BJ (cell line): ENCODE measurements around the gene DDX52. TPM values are rescaled to one million over a fixed set of nuclear protein-coding genes. Genes with fewer than 3 reads are reported as not detected.

ENCODE experiments used
- CTCF ChIA-PET: fragments of 350-600 bp; formaldehyde crosslinking; extraction: SDS; loops from one replicate; lab custom pipeline; 2021; ENCODE audit warnings: antibody characterized with exemption, inconsistent platforms; lab: Yijun Ruan, JAX
- POLR2A ChIA-PET: fragments of 300-600 bp; sonication (Branson Sonifier 250); formaldehyde crosslinking; extraction: SDS; loops from one replicate; lab custom pipeline; 2021; ENCODE audit warnings: antibody characterized with exemption; lab: Charles Lee
- DNase-seq: peaks from one replicate; pipeline ENCODE4 v3.0.0-alpha.2; 2011; ENCODE audit warnings: low read depth
- H3K27me3 ChIP-seq: 2 replicates; pipeline ENCODE4 v1.6.0; 2011; ENCODE audit warnings: low read length; ENCODE audit not compliant: control insufficient read depth, insufficient read depth
- H3K36me3 ChIP-seq: 2 replicates; pipeline ENCODE4 v1.5.1; 2011; ENCODE audit warnings: low read length; ENCODE audit not compliant: control insufficient read depth, insufficient read depth
- H3K4me3 ChIP-seq: 2 replicates; pipeline ENCODE4 v1.5.1; 2011; ENCODE audit warnings: low read depth, mild to moderate bottlenecking, control low read depth, low read length
- polyA plus RNA-seq: library from polyadenylated mRNA; depleted of rRNA; stranded (reverse); fragments of >200 nt; gene quantifications from 2 replicates; pipeline ENCODE4 v1.2.3, GENCODE V29; 2011
- TF ChIP-seq, protein P1 (sequence below): IDR thresholded peaks from 2 replicates; pipeline ENCODE4 v1.5.1; 2011; ENCODE audit warnings: low read depth, mild to moderate bottlenecking, control low read depth, inconsistent platforms, low read length, moderate library complexity; ENCODE audit not compliant: insufficient read depth

Gene DDX52
- polyA plus RNA-seq, 1 experiment, result 14.7 TPM

DNA sequence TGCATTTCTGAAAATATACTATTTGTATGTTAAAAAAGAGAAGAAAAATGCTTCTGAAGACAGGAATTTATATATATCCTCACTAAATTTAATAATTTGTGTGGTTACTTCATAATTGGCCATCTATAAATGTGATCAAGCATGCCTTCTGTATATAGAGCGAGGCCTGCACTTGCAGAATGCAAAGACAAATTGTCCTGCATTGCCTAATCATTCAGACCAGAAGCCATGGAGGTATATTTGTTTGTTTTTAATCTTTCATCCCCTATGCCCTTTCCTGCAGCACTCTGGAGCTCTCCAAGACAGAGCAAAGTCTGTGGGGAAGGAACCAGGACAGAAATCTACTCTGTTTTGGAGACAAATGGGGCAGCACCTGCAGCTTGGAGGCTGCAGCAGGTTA lies 23.8 kb upstream of the DDX52 start:
- no peak overlapping the region for H3K4me3 ChIP-seq
- H3K36me3 ChIP-seq, result no peaks in the 10 kb centered on the region
- CTCF ChIA-PET, result interaction anchor here (3.0 kb wide), 1 partner anchor 104 kb away, joined by 10 read pairs; no protein-coding TSS in a partner anchor
- no peaks in the 10 kb centered on the region for H3K27me3 ChIP-seq
- no peak for DNase-seq
- POLR2A ChIA-PET, result no interaction called here
- TF ChIP-seq, protein P1, sequence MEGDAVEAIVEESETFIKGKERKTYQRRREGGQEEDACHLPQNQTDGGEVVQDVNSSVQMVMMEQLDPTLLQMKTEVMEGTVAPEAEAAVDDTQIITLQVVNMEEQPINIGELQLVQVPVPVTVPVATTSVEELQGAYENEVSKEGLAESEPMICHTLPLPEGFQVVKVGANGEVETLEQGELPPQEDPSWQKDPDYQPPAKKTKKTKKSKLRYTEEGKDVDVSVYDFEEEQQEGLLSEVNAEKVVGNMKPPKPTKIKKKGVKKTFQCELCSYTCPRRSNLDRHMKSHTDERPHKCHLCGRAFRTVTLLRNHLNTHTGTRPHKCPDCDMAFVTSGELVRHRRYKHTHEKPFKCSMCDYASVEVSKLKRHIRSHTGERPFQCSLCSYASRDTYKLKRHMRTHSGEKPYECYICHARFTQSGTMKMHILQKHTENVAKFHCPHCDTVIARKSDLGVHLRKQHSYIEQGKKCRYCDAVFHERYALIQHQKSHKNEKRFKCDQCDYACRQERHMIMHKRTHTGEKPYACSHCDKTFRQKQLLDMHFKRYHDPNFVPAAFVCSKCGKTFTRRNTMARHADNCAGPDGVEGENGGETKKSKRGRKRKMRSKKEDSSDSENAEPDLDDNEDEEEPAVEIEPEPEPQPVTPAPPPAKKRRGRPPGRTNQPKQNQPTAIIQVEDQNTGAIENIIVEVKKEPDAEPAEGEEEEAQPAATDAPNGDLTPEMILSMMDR, result no peak

DNA sequence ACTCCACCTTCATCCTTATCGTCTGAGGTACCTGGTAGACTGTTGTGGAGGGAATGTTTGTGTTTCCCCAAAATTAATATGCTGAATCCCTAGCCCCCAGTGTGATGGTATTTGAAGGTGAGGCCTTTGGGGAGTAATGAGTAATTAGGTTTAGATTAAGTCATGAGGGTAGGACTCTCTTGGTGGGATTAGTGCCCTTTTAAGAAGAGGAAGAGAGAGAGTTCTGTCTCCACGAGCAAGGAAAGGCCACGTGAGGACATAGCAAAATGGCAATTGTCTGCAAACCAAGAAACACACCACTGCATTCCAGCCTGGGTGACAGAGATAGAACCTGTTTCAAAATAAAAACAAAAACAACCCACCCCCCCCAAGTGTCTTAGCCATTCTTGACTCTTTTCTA lies 21.0 kb upstream of the DDX52 start:
- ChIA-PET POLR2A (no interaction called here), CTCF (no interaction called here)
- Histone ChIP-seq H3K4me3 (no peak overlapping the region), H3K27me3 (no peaks in the 10 kb centered on the region), H3K36me3 (no peaks in the 10 kb centered on the region)
- TF ChIP-seq, protein P1, result no peak
- DNase-seq, result no peak

- CTCF ChIA-PET, result interaction anchor here (0.9 to 5.0 kb wide), 3 partner anchors 13 to 108 kb away, joined by 3 to 45 read pairs (median 6); no protein-coding TSS in a partner anchor
- TF ChIP-seq, protein P1, result no peak
These were observed 19.1 kb upstream of the DDX52 start for GRCh38 chr17:37662353-37662752.

GRCh38 chr17:37661400-37662014 lies 18.3 kb upstream of the DDX52 start:
- POLR2A ChIA-PET, result no interaction called here
- Histone ChIP-seq H3K27me3 (no peaks in the 10 kb centered on the region), H3K4me3 (no peak overlapping the region), H3K36me3 (no peaks in the 10 kb centered on the region)
- no peak for DNase-seq
- CTCF ChIA-PET, result interaction anchor here (1.8 to 5.0 kb wide), 2 partner anchors 10 to 12 kb away, joined by 3 to 45 read pairs; no protein-coding TSS in a partner anchor
- TF ChIP-seq, protein P1, result no peak

More at GRCh38 chr17:37662353-37662752, 19.1 kb upstream of the DDX52 start:
- H3K36me3 ChIP-seq, result no peaks in the 10 kb centered on the region
- no peak overlapping the region for H3K4me3 ChIP-seq
- POLR2A ChIA-PET, result no interaction called here
- H3K27me3 ChIP-seq, result no peaks in the 10 kb centered on the region
- DNase-seq, result no peak

- no peaks in the 10 kb centered on the region for H3K27me3 ChIP-seq
- TF ChIP-seq, protein P1, result no peak
- H3K4me3 ChIP-seq, result no peak overlapping the region
- ChIA-PET POLR2A (no interaction called here), CTCF (interaction anchor here (0.9 to 5.0 kb wide), 5 partner anchors 9 to 111 kb away, joined by 3 to 45 read pairs (median 3); no protein-coding TSS in a partner anchor)
- no peaks in the 10 kb centered on the region for H3K36me3 ChIP-seq
- DNase-seq, result no peak
These were observed 16.7 kb upstream of the DDX52 start for GRCh38 chr17:37659925-37660324.
